Endodermal cell (in vitro differentiated cells): ENCODE data around the gene FAS. TPM values are rescaled to one million over a fixed set of nuclear protein-coding genes. Genes with fewer than 3 reads are reported as not detected.
A peak's percentile ranks its signal among the peaks of the same experiment; 100 is the strongest.

Experiments used
- DNase-seq: peaks from one replicate; pipeline ENCODE4 v3.0.0-alpha.2; 2017
- H3K27ac ChIP-seq: 2 replicates; pipeline ENCODE4 v1.5.1; 2013; ENCODE audit warnings: mild to moderate bottlenecking, low read depth, low read length, moderate library complexity
- H3K27me3 ChIP-seq: 2 replicates; pipeline ENCODE4 v1.6.1; 2013; ENCODE audit warnings: mild to moderate bottlenecking, low read length, moderate library complexity; ENCODE audit not compliant: insufficient read depth, control insufficient read depth, poor library complexity, severe bottlenecking
- H3K36me3 ChIP-seq: 2 replicates; pipeline ENCODE4 v1.7.0; 2013; ENCODE audit warnings: mild to moderate bottlenecking, low read length, moderate library complexity; ENCODE audit not compliant: control insufficient read depth, insufficient read depth
- H3K4me1 ChIP-seq: one replicate; pipeline ENCODE4 v1.7.0; 2013; ENCODE audit warnings: low read length; ENCODE audit not compliant: control insufficient read depth, insufficient read depth
- H3K4me3 ChIP-seq: 2 replicates; pipeline ENCODE4 v1.5.1; 2013; ENCODE audit warnings: mild to moderate bottlenecking, low read length, moderate library complexity
- H3K9ac ChIP-seq: 2 replicates; pipeline ENCODE4 v1.6.1; 2013; ENCODE audit warnings: mild to moderate bottlenecking, low read length, moderate library complexity; ENCODE audit not compliant: poor library complexity, severe bottlenecking; ENCODE audit errors: extremely low read depth
- H3K9me3 ChIP-seq: 2 replicates; pipeline ENCODE4 v1.6.1; 2013; ENCODE audit warnings: mild to moderate bottlenecking, low read length, moderate library complexity; ENCODE audit not compliant: control insufficient read depth
- H3K27ac Mint-ChIP-seq: 2 replicates; pipeline ENCODE4 v1.8.0; 2020; ENCODE audit warnings: mixed read lengths
- H3K27me3 Mint-ChIP-seq: 2 replicates; pipeline ENCODE4 v1.8.0; 2021; ENCODE audit warnings: mild to moderate bottlenecking, mixed read lengths; ENCODE audit not compliant: insufficient read depth
- H3K36me3 Mint-ChIP-seq: 2 replicates; pipeline ENCODE4 v1.8.0; 2020; ENCODE audit warnings: low read depth, mixed read lengths
- H3K4me1 Mint-ChIP-seq: 2 replicates; pipeline ENCODE4 v1.8.0; 2020; ENCODE audit warnings: mixed read lengths
- H3K4me3 Mint-ChIP-seq: 2 replicates; pipeline ENCODE4 v1.8.0; 2020; ENCODE audit warnings: mild to moderate bottlenecking, moderate library complexity, mixed read lengths
- H3K9me3 Mint-ChIP-seq: 2 replicates; pipeline ENCODE4 v1.8.0; 2020; ENCODE audit warnings: mild to moderate bottlenecking, mixed read lengths
- CTCF ChIP-seq: fragments of 200-600 bp; sonication (generic); conservative IDR thresholded peaks from 2 replicates; pipeline ENCODE4 v1.5.0; 2021; ENCODE audit warnings: antibody characterized with exemption, mild to moderate bottlenecking
- WGBS, 2 experiments: methylation state at CpG; one replicate each; pipeline versions ENCODE4 v1.1.5 to v1.1.7; 2013; ENCODE audit warnings: missing lambda C conversion rate in 2 of 2, mixed read lengths in 1 of 2; ENCODE audit not compliant: insufficient coverage in 1 of 2, insufficient read length in 1 of 2; 5-methylcytosine and 5-hydroxymethylcytosine counted together
- total RNA-seq, 2 donors: library from RNA; stranded (reverse); fragmentation: NEBNext Ultra II Directional in 1 of 2; extraction: Animal tissue kit (Norgen Biotek cat#: 25700) in 1 of 2; gene quantifications; 2 replicates in 1 of 2; 3 replicates in 1 of 2; pipeline ENCODE4 v1.2.1, GENCODE V29; 2021

FAS gene
- total RNA-seq, 2 donors from 2014 or later: 0.95 TPM; not detected in 1

DNA sequence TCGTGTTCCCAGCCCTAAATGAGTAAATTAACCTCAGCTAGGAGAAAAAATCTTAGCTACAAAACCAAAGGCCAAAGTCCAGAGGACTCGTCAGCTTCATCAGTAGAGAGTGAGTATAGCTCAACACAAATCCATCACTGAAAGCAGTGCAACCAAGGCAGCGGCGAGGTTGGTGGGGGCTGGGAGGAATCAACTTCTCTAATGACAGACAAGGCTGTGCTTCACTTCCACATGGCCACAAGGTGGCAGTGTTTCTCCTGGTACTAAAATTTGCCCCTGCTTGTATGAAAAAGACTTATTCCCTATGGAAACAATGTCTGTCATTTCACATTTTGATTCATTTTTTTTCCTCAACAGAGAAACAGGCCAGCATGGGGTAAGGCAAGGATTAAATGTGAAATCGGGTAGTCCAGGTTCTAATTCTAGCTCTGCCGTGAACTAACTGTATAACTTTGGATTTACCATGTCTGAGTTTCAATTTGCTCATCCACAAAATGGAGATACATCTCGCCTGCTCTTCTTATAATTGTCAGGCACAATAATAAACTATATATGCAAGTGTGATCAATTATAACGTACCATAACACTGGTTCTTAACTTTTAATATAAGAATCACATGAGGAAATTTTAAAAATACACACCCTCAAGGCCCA is 39.3 kb downstream of the FAS start:
- H3K9me3 ChIP-seq: no peaks in the 10 kb centered on the region
- 30 to 36% methylated on average over 4 to 8 of the region's 8 CpGs for WGBS, 2 experiments
- peak; percentile 96 for TF ChIP-seq CTCF

GRCh38 chr10:89030791-89031190 is 40.2 kb downstream of the FAS start:
- H3K4me3 Mint-ChIP-seq: no peak overlapping the region

More for the DNA sequence above, 39.3 kb downstream of the FAS start:
- Histone ChIP-seq H3K4me3 (no peak overlapping the region), H3K36me3 (no peaks in the 10 kb centered on the region), H3K9ac (no peak overlapping the region), H3K4me1 (peaks cover 11% of the 10 kb centered on the region), H3K27ac (no peak overlapping the region), H3K27me3 (peaks cover 6% of the 10 kb centered on the region)
- Mint-ChIP-seq H3K27me3 (peaks cover 11% of the 10 kb centered on the region), H3K4me1 (peaks cover 29% of the 10 kb centered on the region), H3K4me3 (no peak overlapping the region), H3K36me3 (no peaks in the 10 kb centered on the region), H3K27ac (no peak overlapping the region), H3K9me3 (no peaks in the 10 kb centered on the region)
- peak; percentile 83 for DNase-seq

GRCh38 chr10:89032141-89032891 is 41.7 kb downstream of the FAS start:
- Histone ChIP-seq H3K4me3 (no peak overlapping the region), H3K9ac (no peak overlapping the region), H3K27ac (no peak overlapping the region), H3K36me3 (no peaks in the 10 kb centered on the region), H3K27me3 (peaks cover 6% of the 10 kb centered on the region), H3K9me3 (no peaks in the 10 kb centered on the region), H3K4me1 (peaks cover 11% of the 10 kb centered on the region)
- no peaks in the 10 kb centered on the region for H3K9me3 Mint-ChIP-seq
- H3K36me3 Mint-ChIP-seq: no peaks in the 10 kb centered on the region
- peaks cover 11% of the 10 kb centered on the region for H3K27me3 Mint-ChIP-seq
- peak; percentile 65 for DNase-seq
- no peak overlapping the region for H3K27ac Mint-ChIP-seq
- WGBS, 2 experiments: 70 to 71% methylated on average over 5 to 8 of the region's 8 CpGs
- peaks cover 29% of the 10 kb centered on the region for H3K4me1 Mint-ChIP-seq
- no peak for TF ChIP-seq CTCF
- H3K4me3 Mint-ChIP-seq: no peak overlapping the region

More at GRCh38 chr10:89030791-89031190, 40.2 kb downstream of the FAS start:
- Mint-ChIP-seq H3K27me3 (peaks cover 11% of the 10 kb centered on the region), H3K36me3 (no peaks in the 10 kb centered on the region), H3K4me1 (peaks cover 29% of the 10 kb centered on the region), H3K27ac (peak overlapping the region; percentile 56), H3K9me3 (no peaks in the 10 kb centered on the region)
- H3K27me3 ChIP-seq: peaks cover 6% of the 10 kb centered on the region
- no peak for TF ChIP-seq CTCF
- DNase-seq: peak; percentile 62
- no peaks in the 10 kb centered on the region for H3K36me3 ChIP-seq
- H3K4me3 ChIP-seq: peak overlapping the region; percentile 0
- no peaks in the 10 kb centered on the region for H3K9me3 ChIP-seq
- H3K9ac ChIP-seq: no peak overlapping the region
- peaks cover 11% of the 10 kb centered on the region for H3K4me1 ChIP-seq
- WGBS, 2 experiments: 68 to 72% methylated on average over 2 of the region's 2 CpGs
- no peak overlapping the region for H3K27ac ChIP-seq
